GM23248 (cell line): ENCODE data around the gene JADE2. TPM values are rescaled to one million over a fixed set of nuclear protein-coding genes. Genes with fewer than 3 reads are reported as not detected.
A peak's percentile ranks its signal among the peaks of the same experiment; 100 is the strongest.

Experiments used
- DNase-seq: peaks from one replicate; pipeline ENCODE4 v3.0.0-alpha.2; 2015
- H2AFZ ChIP-seq: fragments of 200-600 bp; sonication (generic); 2 replicates; pipeline ENCODE4 v1.6.1; 2016; ENCODE audit warnings: antibody characterized with exemption
- H3F3A ChIP-seq: fragments of 200-600 bp; sonication (generic); 2 replicates; pipeline ENCODE4 v1.6.1; 2016; ENCODE audit warnings: mild to moderate bottlenecking, antibody characterized with exemption, mixed run types; ENCODE audit not compliant: insufficient read depth
- H3K27ac ChIP-seq: fragments of 200-600 bp; sonication (generic); 2 replicates; pipeline ENCODE4 v1.5.1; 2016; ENCODE audit warnings: mild to moderate bottlenecking
- H3K27me3 ChIP-seq: fragments of 200-600 bp; sonication (generic); replicated peaks from 2 replicates; pipeline ENCODE4 v1.6.1; 2016; ENCODE audit warnings: mild to moderate bottlenecking; ENCODE audit not compliant: insufficient read depth
- H3K36me3 ChIP-seq: fragments of 200-600 bp; sonication (generic); 2 replicates; pipeline ENCODE4 v1.6.1; 2016; ENCODE audit warnings: low read depth, mild to moderate bottlenecking
- H3K4me1 ChIP-seq: fragments of 200-600 bp; sonication (generic); 2 replicates; pipeline ENCODE4 v1.6.1; 2016; ENCODE audit warnings: mild to moderate bottlenecking; ENCODE audit not compliant: insufficient read depth
- H3K4me2 ChIP-seq: fragments of 200-600 bp; sonication (generic); one replicate; pipeline ENCODE4 v1.6.1; 2016; ENCODE audit warnings: mild to moderate bottlenecking; ENCODE audit not compliant: unreplicated experiment
- H3K4me3 ChIP-seq: fragments of 200-600 bp; sonication (generic); 2 replicates; pipeline ENCODE4 v1.5.1; 2016; ENCODE audit warnings: mild to moderate bottlenecking
- H3K79me2 ChIP-seq: fragments of 200-600 bp; sonication (generic); 2 replicates; pipeline ENCODE4 v1.6.1; 2016; ENCODE audit warnings: mild to moderate bottlenecking; ENCODE audit not compliant: insufficient read depth
- H3K9ac ChIP-seq: fragments of 200-600 bp; sonication (generic); 2 replicates; pipeline ENCODE4 v1.6.1; 2016; ENCODE audit warnings: mild to moderate bottlenecking
- H3K9me2 ChIP-seq: fragments of 200-600 bp; sonication (generic); 2 replicates; pipeline ENCODE4 v1.6.1; 2016; ENCODE audit warnings: mixed run types, mild to moderate bottlenecking, moderate library complexity; ENCODE audit not compliant: insufficient read depth
- H3K9me3 ChIP-seq: fragments of 200-600 bp; sonication (generic); one replicate; pipeline ENCODE4 v1.6.1; 2017; ENCODE audit warnings: low read depth
- H4K20me1 ChIP-seq: fragments of 200-600 bp; sonication (generic); 2 replicates; pipeline ENCODE4 v1.6.0; 2016; ENCODE audit not compliant: insufficient read depth
- EZH2 ChIP-seq: fragments of 200-600 bp; sonication (generic); IDR thresholded peaks from 2 replicates; pipeline ENCODE4 v1.6.1; 2018; ENCODE audit warnings: antibody characterized with exemption, mild to moderate bottlenecking; ENCODE audit not compliant: insufficient read depth, poor library complexity, severe bottlenecking
- EZH2phosphoT487 ChIP-seq: fragments of 200-600 bp; sonication (generic); IDR thresholded peaks from 2 replicates; pipeline ENCODE4 v1.6.1; 2018; ENCODE audit warnings: antibody characterized with exemption, moderate library complexity, mild to moderate bottlenecking, low read depth; ENCODE audit not compliant: insufficient read depth
- WGBS, 2 experiments: methylation state at CpG; one replicate each; pipeline ENCODE4 v1.1.6; 2015 to 2017; ENCODE audit warnings: low lambda C conversion rate in 2 of 2, low coverage in 1 of 2; ENCODE audit errors: missing lambda C conversion rate in 2 of 2; 5-methylcytosine and 5-hydroxymethylcytosine counted together
- in situ Hi-C: fragments of 300-500 bp; cut with MboI; formaldehyde crosslinking; loops from 2 replicates; pipeline ENCODE4 v1.15.0; 2020
- polyA plus RNA-seq: library from polyadenylated mRNA; unstranded; fragments of >200 nt; fragmentation: Nextera tagmentation; extraction: Ambion mirVana; gene quantifications from 2 replicates; pipeline ENCODE4 v1.2.1, GENCODE V29; 2016
- total RNA-seq: library from RNA; depleted of rRNA; stranded (reverse); fragments of >200 nt; shearing (Covaris generic); gene quantifications from 2 replicates; pipeline ENCODE4 v1.2.3, GENCODE V29; 2014

The JADE2 gene
- total and polyA plus RNA-seq, 2 experiments from 2014 or later, result 7.1 to 18.0 TPM

- Histone ChIP-seq H3K27me3 (no peaks in the 10 kb centered on the region), H3K9me2 (no peaks in the 10 kb centered on the region), H2AFZ (no peak overlapping the region), H3K36me3 (no peaks in the 10 kb centered on the region; the same call in 1 of the 2 replicates), H4K20me1 (no peaks in the 10 kb centered on the region), H3K4me2 (no peak overlapping the region), H3K79me2 (peaks cover 95% of the 10 kb centered on the region), H3K27ac (no peak overlapping the region), H3K9me3 (no peaks in the 10 kb centered on the region), H3F3A (peaks cover 7% of the 10 kb centered on the region; the same call in 1 of the 2 replicates), H3K9ac (no peak overlapping the region), H3K4me3 (no peak overlapping the region), H3K4me1 (peaks cover 6% of the 10 kb centered on the region)
- in situ Hi-C loops, result no loop called here
- WGBS, 2 experiments, result 51 to 52% methylated on average over 10 of the region's 10 CpGs
- TF ChIP-seq EZH2, result no peak
- no peak for TF ChIP-seq EZH2phosphoT487
- peak; percentile 53 for DNase-seq
Measured at GRCh38 chr5:134533115-134533815, 7.8 kb downstream of the JADE2 start.

- Histone ChIP-seq H3K9ac (no peak overlapping the region), H2AFZ (no peak overlapping the region), H3K4me1 (no peaks in the 10 kb centered on the region), H3K4me2 (no peak overlapping the region), H3K9me3 (no peaks in the 10 kb centered on the region), H3K9me2 (no peaks in the 10 kb centered on the region), H3K27me3 (no peaks in the 10 kb centered on the region), H3K79me2 (peaks cover 86% of the 10 kb centered on the region), H3F3A (no peaks in the 10 kb centered on the region), H3K27ac (no peak overlapping the region), H3K4me3 (no peak overlapping the region), H3K36me3 (no peaks in the 10 kb centered on the region; the same call in 1 of the 2 replicates), H4K20me1 (no peaks in the 10 kb centered on the region)
- in situ Hi-C loops, result no loop called here
- WGBS, 2 experiments, result 91% methylated on average over 10 of the region's 10 CpGs
- TF ChIP-seq EZH2, result no peak
- no peak for TF ChIP-seq EZH2phosphoT487
- no peak for DNase-seq
Measured at GRCh38 chr5:134534058-134534725, 8.7 kb downstream of the JADE2 start.

- peaks cover 81% of the 10 kb centered on the region for H3K79me2 ChIP-seq
- no peak overlapping the region for H3K4me2 ChIP-seq
- TF ChIP-seq EZH2phosphoT487 (no peak), EZH2 (no peak)
- H3F3A ChIP-seq, result no peaks in the 10 kb centered on the region
- no peaks in the 10 kb centered on the region for H3K9me2 ChIP-seq
- H3K27ac ChIP-seq, result no peak overlapping the region
- H2AFZ ChIP-seq, result no peak overlapping the region
- no peaks in the 10 kb centered on the region for H3K9me3 ChIP-seq
- H3K36me3 ChIP-seq, result no peaks in the 10 kb centered on the region; the same call in 1 of the 2 replicates
- no peak overlapping the region for H3K9ac ChIP-seq
- in situ Hi-C loops, result no loop called here
- no peaks in the 10 kb centered on the region for H4K20me1 ChIP-seq
- WGBS, 2 experiments, result 97 to 100% methylated on average over 5 of the region's 5 CpGs
- H3K27me3 ChIP-seq, result no peaks in the 10 kb centered on the region
- H3K4me3 ChIP-seq, result no peak overlapping the region
- DNase-seq, result no peak
- no peaks in the 10 kb centered on the region for H3K4me1 ChIP-seq
Measured at GRCh38 chr5:134534726-134535110, 9.2 kb downstream of the JADE2 start.

GRCh38 chr5:134536876-134537275, 11.4 kb downstream of the JADE2 start:
- peaks cover 9% of the 10 kb centered on the region; the same call in 1 of the 2 replicates for H3K36me3 ChIP-seq
- H2AFZ ChIP-seq, result no peak overlapping the region
- in situ Hi-C loops, result no loop called here
- no peaks in the 10 kb centered on the region for H3K27me3 ChIP-seq
- H3K9me3 ChIP-seq, result no peaks in the 10 kb centered on the region
- no peak overlapping the region for H3K4me2 ChIP-seq
- no peaks in the 10 kb centered on the region for H3K4me1 ChIP-seq
- H3K79me2 ChIP-seq, result peaks cover 60% of the 10 kb centered on the region
- 42 to 46% methylated on average over 1 of the region's 1 CpG for WGBS, 2 experiments
- no peak overlapping the region for H3K9ac ChIP-seq
- H3K27ac ChIP-seq, result no peak overlapping the region
- DNase-seq, result no peak
- no peak overlapping the region for H3K4me3 ChIP-seq
- TF ChIP-seq EZH2 (no peak), EZH2phosphoT487 (no peak)
- no peaks in the 10 kb centered on the region for H4K20me1 ChIP-seq
- no peaks in the 10 kb centered on the region for H3K9me2 ChIP-seq
- no peaks in the 10 kb centered on the region for H3F3A ChIP-seq
